Measurements from ENCODE around the gene APRT. TPM values are rescaled to one million over a fixed set of nuclear protein-coding genes. Genes with fewer than 3 reads are reported as not detected.
A peak's percentile ranks its signal among the peaks of the same experiment; 100 is the strongest.

APRT gene
- total and polyA plus RNA-seq, 9 of the 15 experiments (the other 6 are each of a cell fraction or from before 2014, with no cell fraction given) = 41.7 to 409 (median 146) TPM

- TF ChIP-seq, protein P1, sequence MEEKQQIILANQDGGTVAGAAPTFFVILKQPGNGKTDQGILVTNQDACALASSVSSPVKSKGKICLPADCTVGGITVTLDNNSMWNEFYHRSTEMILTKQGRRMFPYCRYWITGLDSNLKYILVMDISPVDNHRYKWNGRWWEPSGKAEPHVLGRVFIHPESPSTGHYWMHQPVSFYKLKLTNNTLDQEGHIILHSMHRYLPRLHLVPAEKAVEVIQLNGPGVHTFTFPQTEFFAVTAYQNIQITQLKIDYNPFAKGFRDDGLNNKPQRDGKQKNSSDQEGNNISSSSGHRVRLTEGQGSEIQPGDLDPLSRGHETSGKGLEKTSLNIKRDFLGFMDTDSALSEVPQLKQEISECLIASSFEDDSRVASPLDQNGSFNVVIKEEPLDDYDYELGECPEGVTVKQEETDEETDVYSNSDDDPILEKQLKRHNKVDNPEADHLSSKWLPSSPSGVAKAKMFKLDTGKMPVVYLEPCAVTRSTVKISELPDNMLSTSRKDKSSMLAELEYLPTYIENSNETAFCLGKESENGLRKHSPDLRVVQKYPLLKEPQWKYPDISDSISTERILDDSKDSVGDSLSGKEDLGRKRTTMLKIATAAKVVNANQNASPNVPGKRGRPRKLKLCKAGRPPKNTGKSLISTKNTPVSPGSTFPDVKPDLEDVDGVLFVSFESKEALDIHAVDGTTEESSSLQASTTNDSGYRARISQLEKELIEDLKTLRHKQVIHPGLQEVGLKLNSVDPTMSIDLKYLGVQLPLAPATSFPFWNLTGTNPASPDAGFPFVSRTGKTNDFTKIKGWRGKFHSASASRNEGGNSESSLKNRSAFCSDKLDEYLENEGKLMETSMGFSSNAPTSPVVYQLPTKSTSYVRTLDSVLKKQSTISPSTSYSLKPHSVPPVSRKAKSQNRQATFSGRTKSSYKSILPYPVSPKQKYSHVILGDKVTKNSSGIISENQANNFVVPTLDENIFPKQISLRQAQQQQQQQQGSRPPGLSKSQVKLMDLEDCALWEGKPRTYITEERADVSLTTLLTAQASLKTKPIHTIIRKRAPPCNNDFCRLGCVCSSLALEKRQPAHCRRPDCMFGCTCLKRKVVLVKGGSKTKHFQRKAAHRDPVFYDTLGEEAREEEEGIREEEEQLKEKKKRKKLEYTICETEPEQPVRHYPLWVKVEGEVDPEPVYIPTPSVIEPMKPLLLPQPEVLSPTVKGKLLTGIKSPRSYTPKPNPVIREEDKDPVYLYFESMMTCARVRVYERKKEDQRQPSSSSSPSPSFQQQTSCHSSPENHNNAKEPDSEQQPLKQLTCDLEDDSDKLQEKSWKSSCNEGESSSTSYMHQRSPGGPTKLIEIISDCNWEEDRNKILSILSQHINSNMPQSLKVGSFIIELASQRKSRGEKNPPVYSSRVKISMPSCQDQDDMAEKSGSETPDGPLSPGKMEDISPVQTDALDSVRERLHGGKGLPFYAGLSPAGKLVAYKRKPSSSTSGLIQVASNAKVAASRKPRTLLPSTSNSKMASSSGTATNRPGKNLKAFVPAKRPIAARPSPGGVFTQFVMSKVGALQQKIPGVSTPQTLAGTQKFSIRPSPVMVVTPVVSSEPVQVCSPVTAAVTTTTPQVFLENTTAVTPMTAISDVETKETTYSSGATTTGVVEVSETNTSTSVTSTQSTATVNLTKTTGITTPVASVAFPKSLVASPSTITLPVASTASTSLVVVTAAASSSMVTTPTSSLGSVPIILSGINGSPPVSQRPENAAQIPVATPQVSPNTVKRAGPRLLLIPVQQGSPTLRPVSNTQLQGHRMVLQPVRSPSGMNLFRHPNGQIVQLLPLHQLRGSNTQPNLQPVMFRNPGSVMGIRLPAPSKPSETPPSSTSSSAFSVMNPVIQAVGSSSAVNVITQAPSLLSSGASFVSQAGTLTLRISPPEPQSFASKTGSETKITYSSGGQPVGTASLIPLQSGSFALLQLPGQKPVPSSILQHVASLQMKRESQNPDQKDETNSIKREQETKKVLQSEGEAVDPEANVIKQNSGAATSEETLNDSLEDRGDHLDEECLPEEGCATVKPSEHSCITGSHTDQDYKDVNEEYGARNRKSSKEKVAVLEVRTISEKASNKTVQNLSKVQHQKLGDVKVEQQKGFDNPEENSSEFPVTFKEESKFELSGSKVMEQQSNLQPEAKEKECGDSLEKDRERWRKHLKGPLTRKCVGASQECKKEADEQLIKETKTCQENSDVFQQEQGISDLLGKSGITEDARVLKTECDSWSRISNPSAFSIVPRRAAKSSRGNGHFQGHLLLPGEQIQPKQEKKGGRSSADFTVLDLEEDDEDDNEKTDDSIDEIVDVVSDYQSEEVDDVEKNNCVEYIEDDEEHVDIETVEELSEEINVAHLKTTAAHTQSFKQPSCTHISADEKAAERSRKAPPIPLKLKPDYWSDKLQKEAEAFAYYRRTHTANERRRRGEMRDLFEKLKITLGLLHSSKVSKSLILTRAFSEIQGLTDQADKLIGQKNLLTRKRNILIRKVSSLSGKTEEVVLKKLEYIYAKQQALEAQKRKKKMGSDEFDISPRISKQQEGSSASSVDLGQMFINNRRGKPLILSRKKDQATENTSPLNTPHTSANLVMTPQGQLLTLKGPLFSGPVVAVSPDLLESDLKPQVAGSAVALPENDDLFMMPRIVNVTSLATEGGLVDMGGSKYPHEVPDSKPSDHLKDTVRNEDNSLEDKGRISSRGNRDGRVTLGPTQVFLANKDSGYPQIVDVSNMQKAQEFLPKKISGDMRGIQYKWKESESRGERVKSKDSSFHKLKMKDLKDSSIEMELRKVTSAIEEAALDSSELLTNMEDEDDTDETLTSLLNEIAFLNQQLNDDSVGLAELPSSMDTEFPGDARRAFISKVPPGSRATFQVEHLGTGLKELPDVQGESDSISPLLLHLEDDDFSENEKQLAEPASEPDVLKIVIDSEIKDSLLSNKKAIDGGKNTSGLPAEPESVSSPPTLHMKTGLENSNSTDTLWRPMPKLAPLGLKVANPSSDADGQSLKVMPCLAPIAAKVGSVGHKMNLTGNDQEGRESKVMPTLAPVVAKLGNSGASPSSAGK (IDR thresholded peaks at IDR 0.05) = 0 out of 2 replicates have a peak, but pooled peaks have one; percentile 43
- no peak for TF ChIP-seq RHOXF2B (CRISPR knock-in tag; conservative IDR thresholded peaks at IDR 0.05)
- peak; percentile 98 for TF ChIP-seq ATF7 (IDR thresholded peaks at IDR 0.05)
- TF ChIP-seq HNRNPK (IDR thresholded peaks at IDR 0.05; ENCODE audit: low read depth, low read length, poor library complexity, severe bottlenecking) = peak; percentile 14
- TF ChIP-seq NR2C2 (CRISPR knock-in tag; IDR thresholded peaks at IDR 0.05) = no peak
- no peak for TF ChIP-seq NR2C2 (tag; IDR thresholded peaks at IDR 0.05)
- TF ChIP-seq PML (IDR thresholded peaks at IDR 0.05; ENCODE audit: low read length) = 0 out of 2 replicates have a peak, but pooled peaks have one; percentile 15
- no peak for TF ChIP-seq GATA2 (CRISPR knock-in tag; IDR thresholded peaks at IDR 0.05)
- 0 out of 4 replicates have a peak, but pooled peaks of 1 of the 2 experiments have one; percentile 21 for TF ChIP-seq MLLT1 (IDR thresholded peaks at IDR 0.05)
- peak; percentile 42 to 73; a peak in 2 of 4 replicates for TF ChIP-seq SIN3A (IDR thresholded peaks at IDR 0.05; ENCODE audit: borderline replicate concordance in 2 of 2, control insufficient read depth in 1 of 2, low read depth in 2 of 2, low read length in 2 of 2)
- peak; percentile 33 for TF ChIP-seq POU5F1 (IDR thresholded peaks at IDR 0.05; ENCODE audit: borderline replicate concordance, low read depth, low read length, partially characterized antibody)
- peak; percentile 57 for TF ChIP-seq ZBTB33 (CRISPR knock-in tag; IDR thresholded peaks at IDR 0.05)
Observed at GRCh38 chr16:88803264-88803987, 8.3 kb downstream of the APRT start, which contains the start of gene CDT1 (continued).
